Measurements from ENCODE around the gene MED15.
"Not testable (repeated sequence)": the region's sequence is repeated elsewhere in the genome, so short reads cannot be mapped to it uniquely, and the experiment has no call there.

The MED15 gene, protein sequence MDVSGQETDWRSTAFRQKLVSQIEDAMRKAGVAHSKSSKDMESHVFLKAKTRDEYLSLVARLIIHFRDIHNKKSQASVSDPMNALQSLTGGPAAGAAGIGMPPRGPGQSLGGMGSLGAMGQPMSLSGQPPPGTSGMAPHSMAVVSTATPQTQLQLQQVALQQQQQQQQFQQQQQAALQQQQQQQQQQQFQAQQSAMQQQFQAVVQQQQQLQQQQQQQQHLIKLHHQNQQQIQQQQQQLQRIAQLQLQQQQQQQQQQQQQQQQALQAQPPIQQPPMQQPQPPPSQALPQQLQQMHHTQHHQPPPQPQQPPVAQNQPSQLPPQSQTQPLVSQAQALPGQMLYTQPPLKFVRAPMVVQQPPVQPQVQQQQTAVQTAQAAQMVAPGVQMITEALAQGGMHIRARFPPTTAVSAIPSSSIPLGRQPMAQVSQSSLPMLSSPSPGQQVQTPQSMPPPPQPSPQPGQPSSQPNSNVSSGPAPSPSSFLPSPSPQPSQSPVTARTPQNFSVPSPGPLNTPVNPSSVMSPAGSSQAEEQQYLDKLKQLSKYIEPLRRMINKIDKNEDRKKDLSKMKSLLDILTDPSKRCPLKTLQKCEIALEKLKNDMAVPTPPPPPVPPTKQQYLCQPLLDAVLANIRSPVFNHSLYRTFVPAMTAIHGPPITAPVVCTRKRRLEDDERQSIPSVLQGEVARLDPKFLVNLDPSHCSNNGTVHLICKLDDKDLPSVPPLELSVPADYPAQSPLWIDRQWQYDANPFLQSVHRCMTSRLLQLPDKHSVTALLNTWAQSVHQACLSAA

DNA sequence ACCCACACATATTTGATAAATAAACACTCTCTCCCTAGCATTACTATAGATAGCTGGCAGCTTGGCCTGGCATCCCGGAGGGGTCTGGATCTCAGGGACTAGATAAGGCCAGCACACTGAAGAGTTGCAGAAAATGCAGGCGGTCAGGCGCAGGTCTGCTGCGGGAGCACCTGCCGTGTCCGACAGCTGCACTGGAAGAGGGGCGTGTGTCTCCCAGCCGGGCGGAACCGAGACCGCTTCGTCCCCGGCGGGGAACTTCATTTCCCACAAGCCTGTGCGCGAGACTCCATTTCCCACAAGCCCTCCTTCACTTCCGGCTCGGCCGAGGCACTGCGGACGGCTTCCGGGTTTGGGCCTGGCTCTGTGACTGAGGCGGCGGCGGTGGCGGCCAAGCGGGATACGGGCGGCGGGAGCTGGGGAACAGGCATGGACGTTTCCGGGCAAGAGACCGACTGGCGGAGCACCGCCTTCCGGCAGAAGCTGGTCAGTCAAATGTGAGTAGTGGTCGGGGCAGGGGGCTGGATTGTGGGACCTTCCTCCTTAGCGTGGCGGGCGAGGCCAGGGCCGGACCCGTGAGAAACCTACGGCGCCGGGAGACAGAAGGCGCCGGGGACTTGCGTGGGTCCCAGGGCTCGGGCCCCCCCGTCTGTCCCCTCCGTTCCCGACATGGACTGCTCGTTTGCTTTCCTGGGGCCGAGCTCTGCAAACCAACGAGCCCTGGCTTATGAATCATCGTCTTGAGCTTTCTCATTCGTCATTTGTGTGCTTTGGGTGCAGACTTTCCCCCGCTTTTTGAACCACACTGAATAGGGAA, at the start of gene MED15:
Gene MED15 (plus strand): TSS at position 358 of the 814 bp plus-strand sequence. CDS start 69 bp downstream, at position 427.
- peak; percentile 29 to 93 (median 84) for DNase-seq

DNA sequence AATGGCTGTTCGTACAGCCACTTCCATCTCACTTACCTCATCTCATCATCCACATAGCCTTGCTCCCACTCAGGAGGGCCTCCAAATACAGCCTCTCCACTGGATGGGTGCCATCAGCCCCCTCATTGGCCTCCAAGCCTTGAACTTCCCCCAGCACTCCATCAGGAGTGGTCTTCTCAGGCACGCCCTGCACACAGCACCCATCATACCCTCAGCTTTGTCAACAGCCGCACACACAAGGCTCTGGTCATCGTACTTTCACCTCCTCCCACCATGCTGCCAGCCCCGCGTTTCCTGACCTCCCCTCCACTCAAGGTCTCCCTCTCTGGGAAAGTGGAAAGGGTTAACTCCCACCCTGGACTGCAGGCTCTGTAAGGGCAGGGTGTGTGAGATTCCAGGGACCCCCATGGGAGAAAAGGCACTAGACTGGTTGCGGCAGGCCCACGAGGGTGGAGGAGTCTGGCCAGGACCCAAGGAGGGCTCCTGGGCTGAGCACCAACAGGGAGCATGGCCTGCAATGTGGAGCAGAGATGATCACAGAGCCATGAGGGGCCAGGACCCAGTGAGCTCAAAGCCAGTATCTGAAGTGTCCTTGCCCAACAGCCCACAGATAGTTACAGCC, 48.8 kb upstream of the MED15 start:
- DNase-seq = no peak

DNA sequence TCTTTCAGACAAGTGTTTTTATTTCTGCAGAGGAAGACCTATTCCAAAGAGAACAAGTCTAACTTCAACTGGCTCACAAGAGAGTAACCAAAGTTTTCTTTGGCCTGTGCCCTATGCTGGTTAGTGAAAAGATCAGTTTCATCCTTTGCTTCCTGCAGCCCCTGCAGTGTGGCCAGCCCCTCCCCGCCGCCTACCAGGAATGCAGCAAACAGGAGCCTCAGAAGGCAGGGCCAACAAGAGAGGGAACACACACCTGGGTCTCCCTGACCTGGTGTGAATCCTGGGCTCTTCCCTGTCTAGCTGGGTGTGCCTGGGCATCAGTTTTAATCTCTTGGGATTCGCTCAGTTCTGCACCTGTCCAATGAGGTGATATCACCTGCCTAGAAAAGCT, 48.3 kb upstream of the MED15 start:
- DNase-seq = no peak

DNA sequence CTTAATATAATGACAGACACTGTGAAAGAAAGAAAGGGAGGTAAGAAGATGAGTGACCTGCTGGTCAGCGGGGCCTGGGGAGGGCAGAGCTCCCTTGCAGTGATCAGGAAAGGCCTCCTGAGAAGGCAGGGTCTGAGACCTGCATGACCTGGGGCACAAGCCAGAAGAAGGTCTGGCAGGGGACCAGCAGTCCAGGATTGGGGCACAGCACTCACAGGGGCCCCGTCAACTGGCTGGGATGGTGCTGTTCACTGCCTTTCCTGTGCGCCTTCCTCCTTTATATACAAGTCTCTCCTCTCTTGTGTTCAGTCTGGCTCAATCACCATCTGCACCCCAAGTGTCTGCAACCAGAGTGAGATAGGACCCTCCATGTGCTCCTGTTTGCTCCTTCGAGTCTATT, 47.5 kb upstream of the MED15 start:
- DNase-seq = no peak

DNA sequence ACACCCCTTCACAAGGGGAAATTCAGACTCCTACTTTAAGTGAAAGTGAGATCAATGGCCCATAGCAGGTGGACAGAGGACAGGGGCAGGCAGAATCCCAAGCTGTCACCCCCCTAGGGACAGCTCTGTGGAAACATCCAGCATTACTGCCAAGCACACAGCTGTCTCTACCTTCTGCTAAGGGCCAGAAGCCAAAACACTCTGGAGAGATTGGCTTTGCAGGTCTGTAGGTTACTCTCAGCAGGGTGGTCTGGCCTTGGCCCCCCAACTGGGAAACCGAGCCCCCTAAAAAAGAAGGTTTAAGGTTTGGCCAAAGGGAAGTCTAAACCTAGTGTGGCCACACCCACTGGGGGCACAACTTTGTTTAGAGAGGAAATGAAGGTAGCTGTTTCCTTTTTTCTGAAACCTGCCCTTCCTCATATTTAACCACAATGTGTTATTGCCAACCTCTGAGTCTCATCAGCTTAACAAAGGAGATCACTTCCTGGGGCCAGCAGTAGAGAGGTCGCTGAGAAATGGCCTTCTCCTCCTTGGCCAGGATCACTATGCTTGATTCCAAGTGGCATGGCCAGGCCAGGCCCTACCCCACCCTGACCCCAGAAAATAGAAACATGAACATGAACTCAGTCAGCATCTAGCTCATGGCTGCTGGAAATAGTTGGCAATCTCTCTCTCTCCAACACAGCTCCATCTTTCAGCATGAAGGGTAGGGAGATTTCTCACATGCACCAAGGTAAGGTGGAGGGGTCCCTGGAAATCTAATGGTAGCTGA, 43.9 kb upstream of the MED15 start:
- DNase-seq = no peak

DNA sequence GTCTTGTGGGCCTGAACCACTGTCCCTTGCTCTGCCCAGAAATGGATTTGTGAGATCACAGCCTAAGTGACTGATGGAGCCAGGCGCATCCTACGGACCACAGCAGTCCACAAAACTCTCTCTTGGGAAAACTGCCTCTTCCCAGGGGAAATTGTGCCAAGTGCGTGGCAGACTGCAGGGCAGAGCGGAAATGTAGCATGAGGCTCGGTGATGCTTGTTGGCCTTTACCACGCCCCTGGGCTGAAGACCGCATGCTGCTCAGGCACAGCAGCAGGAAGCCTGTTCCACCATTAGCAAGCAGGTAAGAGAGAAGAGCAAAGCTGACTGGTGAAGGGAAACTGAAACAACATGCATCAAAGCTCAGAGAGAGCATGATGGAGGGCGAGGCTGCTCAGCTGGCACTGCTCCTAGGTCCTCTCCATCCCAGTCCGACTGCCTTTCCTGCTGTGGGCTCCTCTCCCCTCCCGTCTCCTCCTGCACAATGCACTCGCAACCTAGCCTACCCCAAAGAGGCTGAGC, 43.3 kb upstream of the MED15 start:
- DNase-seq = no peak

DNA sequence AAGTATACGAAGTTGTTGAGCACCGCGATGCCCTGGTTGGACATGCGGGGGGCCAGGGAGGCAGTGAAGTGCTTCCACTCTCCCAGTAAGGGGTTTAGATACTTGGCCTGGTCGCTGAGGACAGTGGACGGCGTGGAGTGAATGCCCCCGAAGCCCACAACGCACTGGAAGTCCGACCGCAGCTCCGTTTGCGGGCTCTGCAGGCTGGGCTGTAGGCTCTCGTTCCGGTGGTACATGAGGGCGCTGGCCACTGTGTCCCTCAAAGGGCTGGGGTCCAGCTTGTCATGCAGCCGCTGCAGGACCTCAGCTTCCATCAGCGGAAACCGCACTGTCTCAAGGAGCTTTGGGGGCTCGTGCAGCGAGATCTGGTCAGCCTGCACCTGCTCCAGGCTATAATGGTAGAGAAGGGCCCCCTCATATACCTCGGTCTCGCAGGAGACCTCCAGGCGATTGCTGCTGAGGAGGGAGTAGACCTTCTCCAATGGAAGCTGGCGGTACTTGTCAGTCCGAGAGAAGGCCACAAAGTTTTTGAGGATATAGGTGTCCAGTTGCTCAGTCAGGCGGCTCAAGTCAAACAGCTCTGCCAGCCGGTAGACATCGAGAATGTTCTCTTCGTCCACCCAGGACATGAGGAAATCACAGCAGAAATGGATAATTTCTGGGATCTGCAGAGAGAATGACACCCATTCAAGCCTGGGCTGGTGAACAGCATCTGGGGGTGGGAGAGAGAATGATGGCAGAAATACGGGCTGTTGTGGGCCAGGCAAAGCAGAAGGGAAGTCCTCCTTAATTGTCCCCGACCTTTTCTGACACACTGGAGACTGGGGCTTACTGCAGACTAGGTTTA, 42.3 kb upstream of the MED15 start:
- DNase-seq = no peak

DNA sequence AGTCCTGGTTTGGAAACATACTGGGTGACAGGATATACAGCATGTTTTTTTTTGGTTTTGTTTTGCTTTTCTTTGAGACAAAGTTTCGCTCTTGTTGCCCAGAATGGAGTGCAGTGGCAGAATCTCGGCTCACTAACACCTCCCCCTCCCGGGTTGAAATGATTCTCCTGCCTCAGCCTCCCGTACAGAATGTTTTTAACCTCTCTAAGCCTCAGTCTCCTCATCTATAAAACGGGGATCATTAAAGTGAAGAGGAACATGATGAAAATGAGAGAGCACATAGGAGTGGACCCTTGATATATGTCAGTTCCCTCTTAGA, 41.7 kb upstream of the MED15 start:
- DNase-seq = no peak

DNA sequence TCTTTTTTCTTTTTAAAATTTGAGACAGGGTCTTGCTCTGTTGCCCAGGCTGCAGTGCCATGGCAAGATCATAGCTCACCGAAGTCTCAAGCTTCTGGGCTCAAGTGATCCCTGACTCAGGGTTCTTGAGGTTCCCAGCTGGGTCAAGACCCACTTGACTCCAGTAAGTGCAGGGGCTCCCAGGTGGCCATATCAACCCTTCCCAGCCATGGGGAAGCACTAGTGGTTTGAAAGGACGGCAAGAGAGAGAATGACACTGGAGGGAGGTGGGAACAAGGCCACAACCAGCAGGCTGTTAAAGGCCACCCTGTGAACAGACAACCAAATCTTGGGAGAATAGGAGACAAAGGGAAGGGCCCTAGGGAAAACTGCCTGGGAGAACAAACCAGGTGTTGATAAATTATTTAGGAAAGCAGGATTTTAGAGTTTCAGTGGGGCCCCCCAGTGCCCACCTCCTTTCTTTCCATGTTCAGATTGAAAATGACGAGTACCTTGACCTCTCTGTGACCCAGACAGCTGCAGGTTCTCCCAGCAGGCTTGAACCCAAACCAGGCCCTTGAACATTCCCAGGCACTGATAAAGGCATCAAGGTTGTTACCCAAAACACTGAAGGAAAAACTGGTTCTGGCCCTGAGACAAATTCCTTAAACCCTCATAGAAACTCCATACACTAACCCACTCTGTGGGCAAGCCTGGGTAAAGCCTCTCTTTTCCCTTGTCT, 40.6 kb upstream of the MED15 start:
- no peak for DNase-seq

DNA sequence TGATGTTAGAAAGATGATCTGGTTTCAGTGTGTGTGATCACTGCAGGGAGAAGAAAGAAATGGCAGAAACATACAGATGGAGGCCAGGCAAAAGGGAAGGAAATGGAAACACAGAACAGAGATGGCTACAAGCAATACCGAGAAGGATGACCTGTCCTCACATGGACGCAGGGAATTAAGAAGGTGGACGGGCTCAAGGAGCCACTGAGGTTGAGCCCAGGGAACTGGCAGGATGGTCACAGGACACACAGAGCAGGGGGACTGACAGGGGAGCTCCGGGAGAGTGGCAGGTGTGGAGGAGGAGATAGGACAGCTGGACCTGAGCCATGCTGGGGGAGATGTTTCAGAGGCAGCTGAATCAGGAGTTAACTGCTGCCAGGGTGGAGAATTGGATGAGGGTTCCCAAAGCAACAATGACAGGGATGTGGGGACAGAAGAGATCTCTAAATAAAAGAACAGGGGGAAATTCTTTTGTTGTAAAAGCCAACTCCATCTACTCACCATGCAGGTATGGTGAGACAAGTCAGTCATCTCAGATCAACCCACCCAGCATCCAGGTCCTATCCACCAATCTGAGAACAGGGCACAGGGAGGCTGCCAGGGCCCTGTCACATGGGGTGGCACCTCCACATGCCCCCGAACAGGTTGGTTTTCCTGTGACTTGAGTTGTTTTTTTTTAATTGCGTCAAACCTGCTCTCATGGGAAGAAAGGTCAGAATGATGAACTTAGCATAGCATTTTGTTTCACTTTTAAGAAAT, 38.1 kb upstream of the MED15 start:
- no peak for DNase-seq

DNA sequence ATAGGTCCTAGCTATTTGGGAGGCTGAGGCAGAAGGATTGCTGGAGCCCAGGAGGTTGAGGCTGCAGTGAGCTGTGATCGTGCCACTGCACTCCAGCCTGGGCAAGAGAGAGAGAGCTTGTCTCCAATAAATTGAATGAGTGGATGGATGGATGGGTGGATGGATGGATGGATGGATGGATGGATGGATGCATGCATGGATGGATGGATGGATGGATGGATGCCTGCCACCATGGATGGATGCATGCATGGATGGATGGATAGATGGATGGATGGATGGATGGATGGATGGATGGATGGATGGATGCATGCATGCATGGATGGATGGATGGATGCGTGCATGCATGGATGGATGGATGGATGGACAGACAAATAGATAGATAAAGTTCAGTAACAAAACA, 36.9 kb upstream of the MED15 start:
- not testable (repeated sequence) for DNase-seq

DNA sequence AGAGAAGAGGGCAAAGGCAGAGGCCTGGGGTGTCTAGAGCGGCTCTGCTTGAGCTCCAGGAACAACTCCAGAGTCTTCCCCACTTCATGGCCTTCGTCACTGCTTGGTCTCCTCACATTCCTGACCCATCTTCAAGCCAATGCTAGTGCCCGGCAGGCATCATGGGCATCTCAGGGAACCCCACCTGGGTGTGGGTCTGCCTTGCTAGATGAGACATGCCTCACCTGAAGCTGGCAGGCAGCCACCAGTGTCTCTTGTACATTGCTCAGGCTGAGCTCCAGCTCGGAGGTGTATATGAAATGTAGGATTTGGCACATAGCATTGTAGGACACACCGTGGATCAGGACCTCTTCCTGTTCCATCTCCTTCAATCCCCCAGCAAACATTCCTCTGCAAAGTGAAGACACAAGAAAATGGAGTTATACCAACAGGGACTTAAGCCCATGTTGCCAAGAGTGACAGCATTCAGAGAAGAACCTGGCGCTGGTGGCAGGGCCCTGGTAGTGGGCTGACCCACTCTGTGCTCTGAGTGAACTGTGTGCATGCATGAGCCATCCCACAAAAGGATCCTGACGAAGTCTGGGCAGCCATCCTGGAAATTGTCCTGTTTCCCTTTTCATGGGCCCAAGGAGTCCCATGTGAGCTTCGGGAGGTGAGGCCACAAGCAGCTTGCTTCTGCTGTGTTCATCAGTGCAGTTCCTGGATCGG, 36.1 kb upstream of the MED15 start:
- no peak for DNase-seq

DNA sequence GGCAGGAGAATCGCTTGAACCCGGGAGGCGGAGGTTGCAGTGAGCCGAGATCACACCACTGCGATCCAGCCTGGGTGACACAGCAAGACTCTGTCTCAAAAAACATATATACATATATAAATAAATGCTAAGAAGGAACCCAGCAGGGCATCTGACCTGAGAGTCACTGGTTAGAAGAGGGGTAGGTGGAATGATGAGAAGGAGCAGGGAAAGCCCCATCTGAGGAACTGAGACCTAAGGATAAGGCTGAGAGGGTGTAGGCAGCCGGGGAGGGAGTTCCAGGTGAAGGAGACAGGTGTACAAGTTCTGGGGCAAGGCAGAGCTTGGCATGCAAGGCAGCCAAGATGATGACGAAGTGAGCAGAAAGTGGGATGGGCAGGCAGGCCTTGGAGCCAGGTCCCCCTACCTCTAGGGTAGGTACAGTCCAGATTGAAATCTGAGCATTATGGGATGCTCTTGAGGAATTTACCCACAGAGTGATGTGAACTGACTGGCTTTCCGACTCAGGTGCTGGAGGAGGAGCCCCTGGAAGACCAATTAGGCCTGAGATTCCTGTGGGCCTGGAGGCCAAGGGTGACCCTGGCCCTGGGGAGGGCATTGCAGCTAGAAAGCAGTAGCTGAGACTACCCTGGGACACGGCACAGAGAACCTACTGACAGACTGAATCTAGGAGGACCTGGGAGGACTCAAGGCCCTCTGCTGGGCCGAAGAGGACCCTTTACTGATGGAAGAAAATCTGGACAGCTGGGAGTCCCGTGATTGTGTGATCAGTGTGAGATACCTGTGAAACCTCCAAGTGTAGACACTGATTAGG, 34.6 kb upstream of the MED15 start:
- DNase-seq = no peak

DNA sequence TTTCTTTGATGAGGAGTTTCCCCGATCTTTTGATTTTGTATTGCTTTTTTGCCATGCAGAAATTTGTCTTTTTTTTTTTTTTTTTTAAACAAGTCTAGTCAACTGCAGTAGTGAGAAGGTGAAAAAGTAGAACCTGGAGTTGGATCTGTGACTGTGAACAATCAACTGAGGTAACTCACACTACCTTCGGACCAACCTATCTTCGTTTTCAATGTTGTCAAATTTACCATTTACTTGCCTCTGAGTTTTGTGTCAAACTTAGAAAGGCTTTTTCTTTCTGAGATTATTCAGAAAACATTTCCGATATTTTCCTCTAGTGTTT, 32.3 kb upstream of the MED15 start:
- DNase-seq = no peak

DNA sequence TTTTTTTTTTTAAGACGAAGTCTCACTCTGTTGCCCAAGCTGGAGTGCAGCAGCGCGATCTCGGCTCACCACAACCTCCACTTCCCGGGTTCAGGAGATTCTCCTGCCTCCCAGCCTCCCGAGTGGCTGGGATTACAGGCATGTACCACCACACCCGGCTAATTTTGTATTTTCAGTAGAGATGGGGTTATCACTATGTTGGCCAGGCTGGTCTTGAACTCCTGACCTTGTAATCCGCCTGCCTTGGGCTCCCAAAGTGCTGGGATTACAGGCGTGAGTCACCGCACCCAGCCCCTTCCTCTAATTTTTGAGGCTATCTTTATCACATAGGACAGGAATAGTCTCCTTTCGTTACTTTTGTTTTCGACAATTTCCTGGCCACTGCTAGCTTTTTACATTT, 31.8 kb upstream of the MED15 start:
- DNase-seq = not testable (repeated sequence)

DNA sequence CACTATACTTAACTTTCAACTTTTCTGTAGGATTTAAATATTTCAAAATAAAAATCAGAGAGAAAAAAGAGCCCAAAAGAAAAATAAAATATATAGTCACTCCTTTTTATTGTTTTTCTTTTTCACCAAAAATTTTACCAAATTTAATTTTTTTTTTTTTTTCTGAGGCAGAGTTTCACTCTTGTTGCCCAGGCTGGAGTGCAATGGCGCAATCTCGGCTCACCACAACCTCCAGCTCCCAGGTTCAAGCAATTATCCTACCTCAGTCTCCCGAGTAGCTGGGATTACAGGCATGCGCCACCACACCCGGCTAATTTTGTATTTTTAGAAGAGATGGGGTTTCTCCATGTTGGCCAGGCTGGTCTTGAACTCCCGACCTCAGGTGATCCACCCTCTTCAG, 29.4 kb upstream of the MED15 start:
- DNase-seq = not testable (repeated sequence)
